Heart left ventricle (tissue), 13 donors: ENCODE data around the gene INO80.
"Not testable (repeated sequence)": the region's sequence is repeated elsewhere in the genome, so short reads cannot be mapped to it uniquely, and the experiment has no call there.

ENCODE experiments used
- POLR2A ChIP-seq, 2 donors: fragments of 450-650 bp; IDR thresholded peaks; one replicate each; pipeline ENCODE4 v1.6.1; 2017; ENCODE audit warnings: antibody characterized with exemption in 2 of 2, mild to moderate bottlenecking in 2 of 2, moderate library complexity in 2 of 2
- TF ChIP-seq, protein P1 (sequence below), 12 donors: fragments of 200-600 bp; sonication (generic) in 4 of 12; IDR thresholded peaks; one replicate each; pipeline versions ENCODE4 v1.5.0 to v1.8.0; 2018 to 2022; ENCODE audit warnings: antibody characterized with exemption in 12 of 12, mild to moderate bottlenecking in 5 of 12
- donor health status: ischemic (EF 13 %, LVEDD 7.1; RV severe dilation, severe dysfunction).
- donor health status: DM: no; HTN: yes; CAD: no.
- donor health status: DM: no; HTN: no; CAD: no.
- donor health status: ischemic (EF 25% LVEDD 6.9; RV normal size, moderate dysfunction).
- donor health status: ischemic (EF 25% LVEDD 5.7; RV mildly dilated, moderate dysfunction).
- donor health status: ischemic (EF 35%, LVEDD 5.7; RV mildly dilated, moderate dysfunction).
- donor health status: nonischemic (EF 11% LVEDD 7.7; RV severe dilation, severe dysfunction).
- donor health status: DM: yes; HTN: yes; CAD: no.
- donor health status: PGD.
- donor health status: ischemic (EF 29% LVEDD 5.4; RV normal size, mild dysfunction).
- donor health status: nonischemic (EF 23%, LVEDD 6.1; RV moderate dilation, normal function).

- TF ChIP-seq, protein P1, sequence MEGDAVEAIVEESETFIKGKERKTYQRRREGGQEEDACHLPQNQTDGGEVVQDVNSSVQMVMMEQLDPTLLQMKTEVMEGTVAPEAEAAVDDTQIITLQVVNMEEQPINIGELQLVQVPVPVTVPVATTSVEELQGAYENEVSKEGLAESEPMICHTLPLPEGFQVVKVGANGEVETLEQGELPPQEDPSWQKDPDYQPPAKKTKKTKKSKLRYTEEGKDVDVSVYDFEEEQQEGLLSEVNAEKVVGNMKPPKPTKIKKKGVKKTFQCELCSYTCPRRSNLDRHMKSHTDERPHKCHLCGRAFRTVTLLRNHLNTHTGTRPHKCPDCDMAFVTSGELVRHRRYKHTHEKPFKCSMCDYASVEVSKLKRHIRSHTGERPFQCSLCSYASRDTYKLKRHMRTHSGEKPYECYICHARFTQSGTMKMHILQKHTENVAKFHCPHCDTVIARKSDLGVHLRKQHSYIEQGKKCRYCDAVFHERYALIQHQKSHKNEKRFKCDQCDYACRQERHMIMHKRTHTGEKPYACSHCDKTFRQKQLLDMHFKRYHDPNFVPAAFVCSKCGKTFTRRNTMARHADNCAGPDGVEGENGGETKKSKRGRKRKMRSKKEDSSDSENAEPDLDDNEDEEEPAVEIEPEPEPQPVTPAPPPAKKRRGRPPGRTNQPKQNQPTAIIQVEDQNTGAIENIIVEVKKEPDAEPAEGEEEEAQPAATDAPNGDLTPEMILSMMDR (IDR thresholded peaks at IDR 0.05): not testable (repeated sequence)
- TF ChIP-seq POLR2A (IDR thresholded peaks at IDR 0.05): not testable (repeated sequence)
Measured at GRCh38 chr15:41139112-41139511, 23.0 kb upstream of the INO80 start.
